GM20000 (cell line): Measurements from ENCODE around the gene HMG20B.

ENCODE experiments used
- DNase-seq: peaks from one replicate; pipeline ENCODE4 v3.0.0; 2012; ENCODE audit warnings: low spot score
- TF ChIP-seq, protein P1 (sequence below): IDR thresholded peaks from 2 replicates; pipeline ENCODE4 v1.5.1; 2012; ENCODE audit warnings: mild to moderate bottlenecking, control low read depth; ENCODE audit errors: extremely low read depth, missing control alignments

Gene HMG20B

DNA sequence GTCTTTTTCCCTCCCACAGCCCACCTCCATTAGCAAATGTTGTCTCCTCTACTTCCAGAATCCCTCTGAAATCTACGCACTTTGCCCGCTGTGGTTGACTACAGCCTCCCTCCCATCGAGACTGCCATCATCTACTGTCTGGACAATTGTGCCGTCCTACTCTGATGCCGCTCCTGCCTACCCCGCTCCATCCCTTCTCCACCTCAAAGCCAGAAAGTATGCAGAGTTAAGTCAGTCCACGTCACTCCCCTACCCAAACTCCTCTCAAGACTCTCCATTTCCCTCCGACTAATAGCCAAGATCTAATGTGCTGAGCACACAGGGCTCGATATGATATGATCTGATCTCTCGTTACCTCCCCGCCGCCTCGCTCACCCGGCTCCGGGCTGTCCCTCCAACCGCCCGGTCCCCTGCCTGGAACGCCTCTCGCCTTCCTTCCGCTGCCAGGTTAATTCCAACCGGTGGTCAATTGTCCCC is 53.3 kb downstream of the HMG20B start:
- TF ChIP-seq, protein P1, sequence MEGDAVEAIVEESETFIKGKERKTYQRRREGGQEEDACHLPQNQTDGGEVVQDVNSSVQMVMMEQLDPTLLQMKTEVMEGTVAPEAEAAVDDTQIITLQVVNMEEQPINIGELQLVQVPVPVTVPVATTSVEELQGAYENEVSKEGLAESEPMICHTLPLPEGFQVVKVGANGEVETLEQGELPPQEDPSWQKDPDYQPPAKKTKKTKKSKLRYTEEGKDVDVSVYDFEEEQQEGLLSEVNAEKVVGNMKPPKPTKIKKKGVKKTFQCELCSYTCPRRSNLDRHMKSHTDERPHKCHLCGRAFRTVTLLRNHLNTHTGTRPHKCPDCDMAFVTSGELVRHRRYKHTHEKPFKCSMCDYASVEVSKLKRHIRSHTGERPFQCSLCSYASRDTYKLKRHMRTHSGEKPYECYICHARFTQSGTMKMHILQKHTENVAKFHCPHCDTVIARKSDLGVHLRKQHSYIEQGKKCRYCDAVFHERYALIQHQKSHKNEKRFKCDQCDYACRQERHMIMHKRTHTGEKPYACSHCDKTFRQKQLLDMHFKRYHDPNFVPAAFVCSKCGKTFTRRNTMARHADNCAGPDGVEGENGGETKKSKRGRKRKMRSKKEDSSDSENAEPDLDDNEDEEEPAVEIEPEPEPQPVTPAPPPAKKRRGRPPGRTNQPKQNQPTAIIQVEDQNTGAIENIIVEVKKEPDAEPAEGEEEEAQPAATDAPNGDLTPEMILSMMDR: no peak
- DNase-seq: no peak

DNA sequence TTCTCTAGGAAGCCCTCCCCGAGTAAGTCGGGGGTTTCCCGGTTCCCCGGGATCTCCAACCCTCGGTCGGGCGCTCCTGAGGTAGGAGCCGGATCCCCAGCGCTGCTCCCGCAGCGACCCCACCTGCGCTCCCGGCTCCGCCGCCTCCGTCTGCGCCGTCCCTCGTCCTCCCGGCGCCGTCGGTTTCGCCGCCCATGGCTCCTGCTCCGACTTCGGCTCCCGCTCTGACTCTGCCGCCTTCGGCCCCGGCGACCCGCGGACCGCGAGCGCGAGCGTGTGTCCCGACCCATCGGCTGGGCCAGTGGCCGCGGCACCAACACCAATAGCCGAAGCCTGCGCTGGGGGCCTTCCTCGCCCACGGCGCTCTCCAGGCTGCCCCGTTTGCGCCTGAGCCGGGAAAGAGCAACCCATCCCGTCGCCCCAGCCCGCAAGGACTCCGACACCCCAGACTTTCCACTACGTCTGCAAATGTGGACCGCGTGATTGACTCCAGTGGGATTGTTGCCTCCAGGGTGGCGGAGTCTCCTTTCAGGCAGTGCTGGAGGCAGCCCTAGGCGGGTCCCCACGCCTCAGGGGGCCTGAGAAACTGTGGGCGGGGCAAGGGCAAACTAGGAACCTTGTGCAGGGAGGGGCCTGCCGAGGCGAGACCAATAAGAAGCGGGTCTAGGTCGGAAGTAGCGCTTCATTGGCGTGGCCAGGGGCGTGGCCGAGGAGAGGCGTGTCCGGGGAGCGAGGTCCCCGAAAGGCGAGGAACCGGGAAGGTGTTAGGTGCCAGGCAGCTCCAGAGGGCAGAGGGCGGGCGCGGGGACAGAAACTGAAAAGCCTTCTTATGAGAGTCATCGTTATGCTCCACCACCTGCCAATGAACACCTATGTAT is 54.0 kb downstream of the HMG20B start, which contains the start of gene CACTIN:
Gene CACTIN (minus strand): TSS at position 318 of the 878 bp plus-strand sequence. CDS start 28 bp downstream, at position 290.
- DNase-seq: peak; percentile 100
- TF ChIP-seq, protein P1: no peak

DNA sequence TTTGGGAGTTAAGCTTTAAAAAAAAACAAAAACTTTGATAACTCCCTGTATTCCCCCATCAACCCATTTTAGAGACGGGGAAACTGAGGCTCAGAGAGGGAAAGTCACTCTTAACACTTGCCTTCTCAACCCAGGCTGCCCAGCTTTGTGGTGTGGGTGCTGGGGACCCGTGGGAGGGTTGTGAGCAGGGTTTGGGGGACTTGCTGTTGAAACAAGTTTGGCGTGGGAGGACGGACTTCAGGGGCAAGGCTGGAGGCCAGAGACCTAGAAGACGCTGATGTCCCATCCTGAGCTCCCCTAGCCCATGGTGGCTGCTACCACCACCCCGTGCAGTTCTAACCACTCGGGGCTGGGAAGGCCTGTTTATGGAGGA is 54.6 kb downstream of the HMG20B start:
- no peak for DNase-seq
- TF ChIP-seq, protein P1: no peak
